HepG2 (cell line): ENCODE measurements around the gene OR11H6.

Experiments used
- FOXC1 ChIP-seq: sonication (generic); formaldehyde crosslinking; IDR thresholded peaks from 2 replicates; pipeline ENCODE4 v1.8.0; 2022; ENCODE audit warnings: mild to moderate bottlenecking, missing genetic modification reagents, borderline replicate concordance
- GTF2F1 ChIP-seq: fragments of 150-350 bp; IDR thresholded peaks from 2 replicates; pipeline ENCODE4 v1.6.1; 2014; ENCODE audit warnings: low read length
- KDM1A ChIP-seq: IDR thresholded peaks from 2 replicates; pipeline ENCODE4 v1.6.1; 2016; ENCODE audit warnings: missing compliant biosample characterization
- MAFK ChIP-seq, 2 experiments: IDR thresholded peaks in 1 of 2; conservative IDR thresholded peaks in 1 of 2; 2 replicates each; pipeline ENCODE4 v1.6.1; 2011; ENCODE audit warnings: improper control_type of control experiment in 2 of 2, low read length in 2 of 2
- MYNN ChIP-seq: sonication (generic); formaldehyde crosslinking; IDR thresholded peaks from 2 replicates; pipeline ENCODE4 v1.4.0; 2020; ENCODE audit warnings: mild to moderate bottlenecking, low read depth, missing genetic modification reagents
- POLR2A ChIP-seq, 2 experiments: IDR thresholded peaks; 2 replicates each; pipeline ENCODE4 v1.6.1; 2011; ENCODE audit warnings: low read depth in 2 of 2, low read length in 2 of 2, mild to moderate bottlenecking in 1 of 2, moderate library complexity in 1 of 2; ENCODE audit not compliant: insufficient read depth in 1 of 2
- POLR2AphosphoS5 ChIP-seq: IDR thresholded peaks from 2 replicates; pipeline ENCODE4 v1.6.1; 2012; ENCODE audit warnings: low read depth, low read length
- TAF1 ChIP-seq: sonication (generic); formaldehyde crosslinking; IDR thresholded peaks from 2 replicates; pipeline ENCODE4 v1.4.0; 2020; ENCODE audit warnings: missing genetic modification reagents
- TEAD2 ChIP-seq: sonication (generic); formaldehyde crosslinking; IDR thresholded peaks from 2 replicates; pipeline ENCODE4 v1.9.0; 2021; ENCODE audit warnings: missing genetic modification reagents
- ZNF136 ChIP-seq: sonication (generic); formaldehyde crosslinking; IDR thresholded peaks from 2 replicates; pipeline ENCODE4 v1.8.1; 2022; ENCODE audit warnings: low read depth, mild to moderate bottlenecking, moderate library complexity, missing genetic modification reagents
- TF ChIP-seq, protein P1 (sequence below): IDR thresholded peaks from 2 replicates; pipeline ENCODE4 v1.6.1; 2016; ENCODE audit warnings: low read depth
- TF ChIP-seq, protein P2 (sequence below): sonication (generic); formaldehyde crosslinking; IDR thresholded peaks from 2 replicates; pipeline ENCODE4 v1.5.0; 2020; ENCODE audit warnings: mild to moderate bottlenecking, missing genetic modification reagents, borderline replicate concordance
- TF ChIP-seq, protein P3 (sequence below), 2 experiments: IDR thresholded peaks; 2 replicates each; pipeline ENCODE4 v1.6.1; 2011 to 2012; ENCODE audit warnings: low read length in 2 of 2, borderline replicate concordance in 1 of 2, low read depth in 1 of 2, mild to moderate bottlenecking in 1 of 2, moderate library complexity in 1 of 2
- TF ChIP-seq, protein P4 (sequence below): sonication (generic); formaldehyde crosslinking; IDR thresholded peaks from 2 replicates; pipeline ENCODE4 v1.4.0; 2020; ENCODE audit warnings: missing genetic modification reagents, borderline replicate concordance

DNA sequence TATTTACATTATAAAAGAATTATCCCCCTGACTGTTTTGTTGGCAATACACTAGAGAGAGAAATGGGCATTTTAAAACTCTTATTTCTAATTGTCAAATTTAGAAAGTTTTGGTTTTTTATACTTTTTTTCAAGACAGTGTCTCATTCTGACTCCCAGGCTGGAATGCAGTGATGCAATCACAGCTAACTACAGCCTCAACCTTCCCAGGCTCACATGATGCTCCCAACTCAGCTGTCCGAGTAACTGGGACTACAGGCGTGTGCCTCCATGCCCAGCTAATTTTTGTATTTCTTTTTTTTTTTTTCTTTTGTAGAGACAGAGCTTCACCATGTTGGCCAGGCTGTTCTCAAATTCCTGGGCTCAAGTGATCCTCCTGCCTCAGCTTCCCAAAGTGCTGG is 8.3 kb upstream of the OR11H6 start:
- TF ChIP-seq, protein P1, sequence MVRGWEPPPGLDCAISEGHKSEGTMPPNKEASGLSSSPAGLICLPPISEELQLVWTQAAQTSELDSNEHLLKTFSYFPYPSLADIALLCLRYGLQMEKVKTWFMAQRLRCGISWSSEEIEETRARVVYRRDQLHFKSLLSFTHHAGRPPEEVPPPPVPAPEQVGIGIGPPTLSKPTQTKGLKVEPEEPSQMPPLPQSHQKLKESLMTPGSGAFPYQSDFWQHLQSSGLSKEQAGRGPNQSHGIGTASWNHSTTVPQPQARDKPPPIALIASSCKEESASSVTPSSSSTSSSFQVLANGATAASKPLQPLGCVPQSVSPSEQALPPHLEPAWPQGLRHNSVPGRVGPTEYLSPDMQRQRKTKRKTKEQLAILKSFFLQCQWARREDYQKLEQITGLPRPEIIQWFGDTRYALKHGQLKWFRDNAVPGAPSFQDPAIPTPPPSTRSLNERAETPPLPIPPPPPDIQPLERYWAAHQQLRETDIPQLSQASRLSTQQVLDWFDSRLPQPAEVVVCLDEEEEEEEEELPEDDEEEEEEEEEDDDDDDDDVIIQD (CRISPR knock-in tag) = no peak
- TF ChIP-seq POLR2A (IDR thresholded peaks at IDR 0.05; ENCODE audit: insufficient read depth in 1 of 2, low read depth in 2 of 2, low read length in 2 of 2) (no peak), FOXC1 (CRISPR knock-in tag) (no peak), POLR2AphosphoS5 (no peak), KDM1A (CRISPR knock-in tag) (no peak), GTF2F1 (no peak), TEAD2 (CRISPR knock-in tag) (no peak), MYNN (CRISPR knock-in tag) (no peak), ZNF136 (CRISPR knock-in tag) (no peak), MAFK (conservative IDR thresholded peaks at IDR 0.05 in 1 of 2, IDR thresholded peaks at IDR 0.05 in 1 of 2; ENCODE audit: low read length in 2 of 2) (no peak), TAF1 (CRISPR knock-in tag) (no peak)
- TF ChIP-seq, protein P2, sequence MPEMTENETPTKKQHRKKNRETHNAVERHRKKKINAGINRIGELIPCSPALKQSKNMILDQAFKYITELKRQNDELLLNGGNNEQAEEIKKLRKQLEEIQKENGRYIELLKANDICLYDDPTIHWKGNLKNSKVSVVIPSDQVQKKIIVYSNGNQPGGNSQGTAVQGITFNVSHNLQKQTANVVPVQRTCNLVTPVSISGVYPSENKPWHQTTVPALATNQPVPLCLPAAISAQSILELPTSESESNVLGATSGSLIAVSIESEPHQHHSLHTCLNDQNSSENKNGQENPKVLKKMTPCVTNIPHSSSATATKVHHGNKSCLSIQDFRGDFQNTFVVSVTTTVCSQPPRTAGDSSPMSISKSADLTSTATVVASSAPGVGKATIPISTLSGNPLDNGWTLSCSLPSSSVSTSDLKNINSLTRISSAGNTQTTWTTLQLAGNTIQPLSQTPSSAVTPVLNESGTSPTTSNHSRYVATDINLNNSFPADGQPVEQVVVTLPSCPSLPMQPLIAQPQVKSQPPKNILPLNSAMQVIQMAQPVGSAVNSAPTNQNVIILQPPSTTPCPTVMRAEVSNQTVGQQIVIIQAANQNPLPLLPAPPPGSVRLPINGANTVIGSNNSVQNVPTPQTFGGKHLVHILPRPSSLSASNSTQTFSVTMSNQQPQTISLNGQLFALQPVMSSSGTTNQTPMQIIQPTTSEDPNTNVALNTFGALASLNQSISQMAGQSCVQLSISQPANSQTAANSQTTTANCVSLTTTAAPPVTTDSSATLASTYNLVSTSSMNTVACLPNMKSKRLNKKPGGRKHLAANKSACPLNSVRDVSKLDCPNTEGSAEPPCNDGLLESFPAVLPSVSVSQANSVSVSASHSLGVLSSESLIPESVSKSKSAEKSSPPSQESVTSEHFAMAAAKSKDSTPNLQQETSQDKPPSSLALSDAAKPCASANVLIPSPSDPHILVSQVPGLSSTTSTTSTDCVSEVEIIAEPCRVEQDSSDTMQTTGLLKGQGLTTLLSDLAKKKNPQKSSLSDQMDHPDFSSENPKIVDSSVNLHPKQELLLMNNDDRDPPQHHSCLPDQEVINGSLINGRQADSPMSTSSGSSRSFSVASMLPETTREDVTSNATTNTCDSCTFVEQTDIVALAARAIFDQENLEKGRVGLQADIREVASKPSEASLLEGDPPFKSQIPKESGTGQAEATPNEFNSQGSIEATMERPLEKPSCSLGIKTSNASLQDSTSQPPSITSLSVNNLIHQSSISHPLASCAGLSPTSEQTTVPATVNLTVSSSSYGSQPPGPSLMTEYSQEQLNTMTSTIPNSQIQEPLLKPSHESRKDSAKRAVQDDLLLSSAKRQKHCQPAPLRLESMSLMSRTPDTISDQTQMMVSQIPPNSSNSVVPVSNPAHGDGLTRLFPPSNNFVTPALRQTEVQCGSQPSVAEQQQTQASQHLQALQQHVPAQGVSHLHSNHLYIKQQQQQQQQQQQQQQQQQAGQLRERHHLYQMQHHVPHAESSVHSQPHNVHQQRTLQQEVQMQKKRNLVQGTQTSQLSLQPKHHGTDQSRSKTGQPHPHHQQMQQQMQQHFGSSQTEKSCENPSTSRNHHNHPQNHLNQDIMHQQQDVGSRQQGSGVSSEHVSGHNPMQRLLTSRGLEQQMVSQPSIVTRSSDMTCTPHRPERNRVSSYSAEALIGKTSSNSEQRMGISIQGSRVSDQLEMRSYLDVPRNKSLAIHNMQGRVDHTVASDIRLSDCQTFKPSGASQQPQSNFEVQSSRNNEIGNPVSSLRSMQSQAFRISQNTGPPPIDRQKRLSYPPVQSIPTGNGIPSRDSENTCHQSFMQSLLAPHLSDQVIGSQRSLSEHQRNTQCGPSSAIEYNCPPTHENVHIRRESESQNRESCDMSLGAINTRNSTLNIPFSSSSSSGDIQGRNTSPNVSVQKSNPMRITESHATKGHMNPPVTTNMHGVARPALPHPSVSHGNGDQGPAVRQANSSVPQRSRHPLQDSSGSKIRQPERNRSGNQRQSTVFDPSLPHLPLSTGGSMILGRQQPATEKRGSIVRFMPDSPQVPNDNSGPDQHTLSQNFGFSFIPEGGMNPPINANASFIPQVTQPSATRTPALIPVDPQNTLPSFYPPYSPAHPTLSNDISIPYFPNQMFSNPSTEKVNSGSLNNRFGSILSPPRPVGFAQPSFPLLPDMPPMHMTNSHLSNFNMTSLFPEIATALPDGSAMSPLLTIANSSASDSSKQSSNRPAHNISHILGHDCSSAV (CRISPR knock-in tag) = no peak
- TF ChIP-seq, protein P3, sequence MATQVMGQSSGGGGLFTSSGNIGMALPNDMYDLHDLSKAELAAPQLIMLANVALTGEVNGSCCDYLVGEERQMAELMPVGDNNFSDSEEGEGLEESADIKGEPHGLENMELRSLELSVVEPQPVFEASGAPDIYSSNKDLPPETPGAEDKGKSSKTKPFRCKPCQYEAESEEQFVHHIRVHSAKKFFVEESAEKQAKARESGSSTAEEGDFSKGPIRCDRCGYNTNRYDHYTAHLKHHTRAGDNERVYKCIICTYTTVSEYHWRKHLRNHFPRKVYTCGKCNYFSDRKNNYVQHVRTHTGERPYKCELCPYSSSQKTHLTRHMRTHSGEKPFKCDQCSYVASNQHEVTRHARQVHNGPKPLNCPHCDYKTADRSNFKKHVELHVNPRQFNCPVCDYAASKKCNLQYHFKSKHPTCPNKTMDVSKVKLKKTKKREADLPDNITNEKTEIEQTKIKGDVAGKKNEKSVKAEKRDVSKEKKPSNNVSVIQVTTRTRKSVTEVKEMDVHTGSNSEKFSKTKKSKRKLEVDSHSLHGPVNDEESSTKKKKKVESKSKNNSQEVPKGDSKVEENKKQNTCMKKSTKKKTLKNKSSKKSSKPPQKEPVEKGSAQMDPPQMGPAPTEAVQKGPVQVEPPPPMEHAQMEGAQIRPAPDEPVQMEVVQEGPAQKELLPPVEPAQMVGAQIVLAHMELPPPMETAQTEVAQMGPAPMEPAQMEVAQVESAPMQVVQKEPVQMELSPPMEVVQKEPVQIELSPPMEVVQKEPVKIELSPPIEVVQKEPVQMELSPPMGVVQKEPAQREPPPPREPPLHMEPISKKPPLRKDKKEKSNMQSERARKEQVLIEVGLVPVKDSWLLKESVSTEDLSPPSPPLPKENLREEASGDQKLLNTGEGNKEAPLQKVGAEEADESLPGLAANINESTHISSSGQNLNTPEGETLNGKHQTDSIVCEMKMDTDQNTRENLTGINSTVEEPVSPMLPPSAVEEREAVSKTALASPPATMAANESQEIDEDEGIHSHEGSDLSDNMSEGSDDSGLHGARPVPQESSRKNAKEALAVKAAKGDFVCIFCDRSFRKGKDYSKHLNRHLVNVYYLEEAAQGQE (IDR thresholded peaks at IDR 0.05; ENCODE audit: borderline replicate concordance in 1 of 2, low read depth in 1 of 2, low read length in 2 of 2) = no peak
- TF ChIP-seq, protein P4, sequence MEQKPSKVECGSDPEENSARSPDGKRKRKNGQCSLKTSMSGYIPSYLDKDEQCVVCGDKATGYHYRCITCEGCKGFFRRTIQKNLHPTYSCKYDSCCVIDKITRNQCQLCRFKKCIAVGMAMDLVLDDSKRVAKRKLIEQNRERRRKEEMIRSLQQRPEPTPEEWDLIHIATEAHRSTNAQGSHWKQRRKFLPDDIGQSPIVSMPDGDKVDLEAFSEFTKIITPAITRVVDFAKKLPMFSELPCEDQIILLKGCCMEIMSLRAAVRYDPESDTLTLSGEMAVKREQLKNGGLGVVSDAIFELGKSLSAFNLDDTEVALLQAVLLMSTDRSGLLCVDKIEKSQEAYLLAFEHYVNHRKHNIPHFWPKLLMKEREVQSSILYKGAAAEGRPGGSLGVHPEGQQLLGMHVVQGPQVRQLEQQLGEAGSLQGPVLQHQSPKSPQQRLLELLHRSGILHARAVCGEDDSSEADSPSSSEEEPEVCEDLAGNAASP = no peak
